ENCODE measurements around the gene CHD5.
"Not testable (repeated sequence)": the region's sequence is repeated elsewhere in the genome, so short reads cannot be mapped to it uniquely, and the experiment has no call there.

CHD5 gene

GRCh38 chr1:6070450-6070974 lies 109.6 kb downstream of the CHD5 start:
- Histone ChIP-seq H3K27ac (no peak overlapping the region), H3K9ac (ENCODE audit: insufficient read length) (no peak overlapping the region), H3K4me3 (no peak overlapping the region), H3K9me3 (ENCODE audit: low read depth, low read length) (no peaks in the 10 kb centered on the region), H3K36me3 (ENCODE audit: insufficient read depth, low read length) (no peaks in the 10 kb centered on the region)
- DNase-seq (ENCODE audit: low read depth, low spot score): no peak
- no peak for TF ChIP-seq POLR2AphosphoS5 (IDR thresholded peaks at IDR 0.05; ENCODE audit: borderline replicate concordance, low read depth, low read length)
- no peak for TF ChIP-seq EZH2 (IDR thresholded peaks at IDR 0.05)

GRCh38 chr1:6069573-6069972 lies 110.5 kb downstream of the CHD5 start:
- Histone ChIP-seq H3K9me3 (ENCODE audit: low read depth, low read length) (no peaks in the 10 kb centered on the region), H3K9ac (ENCODE audit: insufficient read length) (no peak overlapping the region), H3K4me3 (no peak overlapping the region), H3K27ac (no peak overlapping the region), H3K36me3 (ENCODE audit: insufficient read depth, low read length) (no peaks in the 10 kb centered on the region)
- DNase-seq (ENCODE audit: low read depth, low spot score): no peak
- TF ChIP-seq FOXP2 (optimal IDR thresholded peaks at IDR 0.05; ENCODE audit: control extremely low read depth, extremely low read length, insufficient read depth) (no peak), POLR2AphosphoS5 (IDR thresholded peaks at IDR 0.05; ENCODE audit: borderline replicate concordance, low read depth, low read length) (no peak), EZH2 (IDR thresholded peaks at IDR 0.05) (no peak)

- DNase-seq (ENCODE audit: low read depth, low spot score): no peak
- H3K9me3 ChIP-seq (ENCODE audit: low read depth, low read length): no peaks in the 10 kb centered on the region
- no peak overlapping the region for H3K9ac ChIP-seq (ENCODE audit: insufficient read length)
- no peaks in the 10 kb centered on the region for H3K36me3 ChIP-seq (ENCODE audit: insufficient read depth, low read length)
- TF ChIP-seq FOXP2 (optimal IDR thresholded peaks at IDR 0.05; ENCODE audit: control extremely low read depth, extremely low read length, insufficient read depth) (no peak), EZH2 (IDR thresholded peaks at IDR 0.05) (no peak), POLR2AphosphoS5 (IDR thresholded peaks at IDR 0.05; ENCODE audit: borderline replicate concordance, low read depth, low read length) (no peak)
- no peak overlapping the region for H3K4me3 ChIP-seq
- H3K27ac ChIP-seq: no peak overlapping the region
Measured at GRCh38 chr1:6068932-6069331, 111.2 kb downstream of the CHD5 start.

- Histone ChIP-seq H3K27ac (no peak overlapping the region), H3K9me3 (ENCODE audit: low read depth, low read length) (no peaks in the 10 kb centered on the region), H3K9ac (ENCODE audit: insufficient read length) (no peak overlapping the region), H3K4me3 (no peak overlapping the region), H3K36me3 (ENCODE audit: insufficient read depth, low read length) (no peaks in the 10 kb centered on the region)
- no peak for DNase-seq (ENCODE audit: low read depth, low spot score)
- TF ChIP-seq POLR2AphosphoS5 (IDR thresholded peaks at IDR 0.05; ENCODE audit: borderline replicate concordance, low read depth, low read length) (no peak), EZH2 (IDR thresholded peaks at IDR 0.05) (no peak), FOXP2 (optimal IDR thresholded peaks at IDR 0.05; ENCODE audit: control extremely low read depth, extremely low read length, insufficient read depth) (no peak)
Measured at GRCh38 chr1:6068073-6068472, 112.0 kb downstream of the CHD5 start.

- H3K27ac ChIP-seq: no peak overlapping the region
- TF ChIP-seq POLR2AphosphoS5 (IDR thresholded peaks at IDR 0.05; ENCODE audit: borderline replicate concordance, low read depth, low read length) (no peak), EZH2 (IDR thresholded peaks at IDR 0.05) (no peak), FOXP2 (optimal IDR thresholded peaks at IDR 0.05; ENCODE audit: control extremely low read depth, extremely low read length, insufficient read depth) (no peak)
- no peak for DNase-seq (ENCODE audit: low read depth, low spot score)
- H3K36me3 ChIP-seq (ENCODE audit: insufficient read depth, low read length): no peaks in the 10 kb centered on the region
- H3K9me3 ChIP-seq (ENCODE audit: low read depth, low read length): no peaks in the 10 kb centered on the region
- no peak overlapping the region for H3K9ac ChIP-seq (ENCODE audit: insufficient read length)
- no peak overlapping the region for H3K4me3 ChIP-seq
Measured at GRCh38 chr1:6066680-6067079, 113.4 kb downstream of the CHD5 start.

- Histone ChIP-seq H3K4me3 (no peak overlapping the region), H3K27ac (no peak overlapping the region), H3K9me3 (ENCODE audit: low read depth, low read length) (no peaks in the 10 kb centered on the region), H3K9ac (ENCODE audit: insufficient read length) (no peak overlapping the region), H3K36me3 (ENCODE audit: insufficient read depth, low read length) (no peaks in the 10 kb centered on the region)
- TF ChIP-seq POLR2AphosphoS5 (IDR thresholded peaks at IDR 0.05; ENCODE audit: borderline replicate concordance, low read depth, low read length) (no peak), EZH2 (IDR thresholded peaks at IDR 0.05) (no peak), FOXP2 (optimal IDR thresholded peaks at IDR 0.05; ENCODE audit: control extremely low read depth, extremely low read length, insufficient read depth) (no peak)
- no peak for DNase-seq (ENCODE audit: low read depth, low spot score)
Measured at GRCh38 chr1:6065093-6065858, 114.8 kb downstream of the CHD5 start.

- not testable (repeated sequence) for H3K9ac ChIP-seq (ENCODE audit: insufficient read length); H3K9me3 ChIP-seq (ENCODE audit: low read depth, low read length); H3K36me3 ChIP-seq (ENCODE audit: insufficient read depth, low read length); H3K27ac ChIP-seq; H3K4me3 ChIP-seq; DNase-seq (ENCODE audit: low read depth, low spot score)
Measured at GRCh38 chr1:6063532-6064053, 116.5 kb downstream of the CHD5 start.

GRCh38 chr1:6062670-6063069 lies 117.5 kb downstream of the CHD5 start:
- H3K9ac ChIP-seq (ENCODE audit: insufficient read length): no peak overlapping the region
- H3K27ac ChIP-seq: no peak overlapping the region
- no peak overlapping the region for H3K4me3 ChIP-seq
- H3K9me3 ChIP-seq (ENCODE audit: low read depth, low read length): no peaks in the 10 kb centered on the region
- no peak for DNase-seq (ENCODE audit: low read depth, low spot score)
- H3K36me3 ChIP-seq (ENCODE audit: insufficient read depth, low read length): no peaks in the 10 kb centered on the region
- TF ChIP-seq FOXP2 (optimal IDR thresholded peaks at IDR 0.05; ENCODE audit: control extremely low read depth, extremely low read length, insufficient read depth): no peak
- no peak for TF ChIP-seq EZH2 (IDR thresholded peaks at IDR 0.05)
- no peak for TF ChIP-seq POLR2AphosphoS5 (IDR thresholded peaks at IDR 0.05; ENCODE audit: borderline replicate concordance, low read depth, low read length)

- Histone ChIP-seq H3K9ac (ENCODE audit: insufficient read length) (no peak overlapping the region), H3K9me3 (ENCODE audit: low read depth, low read length) (no peaks in the 10 kb centered on the region), H3K36me3 (ENCODE audit: insufficient read depth, low read length) (no peaks in the 10 kb centered on the region), H3K27ac (no peak overlapping the region), H3K4me3 (no peak overlapping the region)
- DNase-seq (ENCODE audit: low read depth, low spot score): no peak
- TF ChIP-seq POLR2AphosphoS5 (IDR thresholded peaks at IDR 0.05; ENCODE audit: borderline replicate concordance, low read depth, low read length) (no peak), EZH2 (IDR thresholded peaks at IDR 0.05) (no peak), FOXP2 (optimal IDR thresholded peaks at IDR 0.05; ENCODE audit: control extremely low read depth, extremely low read length, insufficient read depth) (no peak)
Measured at GRCh38 chr1:6059866-6060265, 120.3 kb downstream of the CHD5 start.
